ENCODE measurements around the gene EDC4. TPM values are rescaled to one million over a fixed set of nuclear protein-coding genes. Genes with fewer than 3 reads are reported as not detected.
A peak's percentile ranks its signal among the peaks of the same experiment; 100 is the strongest.

EDC4 gene
- polyA plus RNA-seq, 4 donors = 80.6 to 93.6 (median 86.7) TPM

DNA sequence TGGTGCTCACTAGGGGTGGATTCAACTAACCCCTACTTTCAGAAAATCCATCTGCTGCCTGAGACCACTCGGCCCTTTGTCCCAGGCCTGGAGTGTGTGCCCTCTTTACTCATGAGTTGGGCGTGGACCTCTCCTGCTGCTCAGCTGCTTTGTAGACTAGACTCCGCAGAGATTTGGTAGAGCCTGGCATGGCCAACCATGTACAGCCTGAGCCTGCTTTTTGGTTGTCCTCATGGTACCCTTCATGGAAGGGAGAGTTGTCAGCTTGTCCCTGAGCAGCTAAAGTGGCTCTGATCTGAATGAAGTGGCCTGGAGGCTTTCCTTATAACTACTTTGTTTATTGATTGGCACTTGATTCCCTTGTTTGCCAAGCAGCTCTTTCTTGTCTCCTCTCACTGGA, 1.5 kb downstream of the EDC4 start:
- DNase-seq (ENCODE audit: low read depth in 4 of 4, low spot score in 3 of 4) = no peak

DNA sequence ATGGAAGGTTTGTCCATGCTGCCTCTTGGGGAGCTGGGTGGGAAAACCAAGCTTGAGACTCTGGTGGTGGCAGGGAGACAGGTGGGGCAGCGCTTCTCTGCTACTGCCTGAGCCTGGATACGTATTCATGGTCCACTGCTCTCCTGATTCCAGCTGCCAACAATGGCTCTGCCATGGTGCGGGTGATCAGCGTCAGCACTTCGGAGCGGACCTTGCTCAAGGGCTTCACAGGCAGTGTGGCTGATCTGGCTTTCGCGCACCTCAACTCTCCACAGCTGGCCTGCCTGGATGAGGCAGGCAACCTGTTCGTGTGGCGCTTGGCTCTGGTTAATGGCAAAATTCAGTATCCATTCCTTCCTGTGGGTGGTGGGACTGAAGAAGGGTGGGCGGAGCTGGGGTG, 4.2 kb downstream of the EDC4 start:
- no peak for DNase-seq (ENCODE audit: low read depth in 4 of 4, low spot score in 3 of 4)

GRCh38 chr16:67878232-67878631, 5.4 kb downstream of the EDC4 start:
- DNase-seq (ENCODE audit: low read depth in 4 of 4, low spot score in 3 of 4) = no peak

- DNase-seq (ENCODE audit: low read depth in 4 of 4, low spot score in 3 of 4) = no peak
Observed at GRCh38 chr16:67878846-67879245, 6.0 kb downstream of the EDC4 start.

GRCh38 chr16:67879462-67879861, 6.6 kb downstream of the EDC4 start:
- DNase-seq (ENCODE audit: low read depth in 4 of 4, low spot score in 3 of 4) = no peak

- no peak for DNase-seq (ENCODE audit: low read depth in 4 of 4, low spot score in 3 of 4)
Observed at GRCh38 chr16:67879936-67880335, 7.1 kb downstream of the EDC4 start.

DNA sequence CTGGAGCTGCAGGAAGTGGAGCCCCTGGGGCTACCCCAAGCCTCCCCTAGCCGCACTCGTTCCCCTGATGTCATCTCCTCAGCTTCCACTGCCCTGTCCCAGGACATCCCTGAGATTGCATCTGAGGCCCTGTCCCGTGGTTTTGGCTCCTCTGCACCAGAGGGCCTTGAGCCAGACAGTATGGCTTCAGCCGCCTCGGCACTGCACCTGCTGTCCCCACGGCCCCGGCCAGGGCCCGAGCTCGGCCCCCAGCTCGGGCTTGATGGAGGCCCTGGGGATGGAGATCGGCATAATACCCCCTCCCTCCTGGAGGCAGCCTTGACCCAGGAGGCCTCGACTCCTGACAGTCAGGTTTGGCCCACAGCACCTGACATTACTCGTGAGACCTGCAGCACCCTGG, 7.7 kb downstream of the EDC4 start:
- no peak for DNase-seq (ENCODE audit: low read depth in 4 of 4, low spot score in 3 of 4)

GRCh38 chr16:67881621-67882161, 8.8 kb downstream of the EDC4 start:
- no peak for DNase-seq (ENCODE audit: low read depth in 4 of 4, low spot score in 3 of 4)

- DNase-seq (ENCODE audit: low read depth in 4 of 4, low spot score in 3 of 4) = no peak
Observed at GRCh38 chr16:67882374-67883145, 9.7 kb downstream of the EDC4 start.

DNA sequence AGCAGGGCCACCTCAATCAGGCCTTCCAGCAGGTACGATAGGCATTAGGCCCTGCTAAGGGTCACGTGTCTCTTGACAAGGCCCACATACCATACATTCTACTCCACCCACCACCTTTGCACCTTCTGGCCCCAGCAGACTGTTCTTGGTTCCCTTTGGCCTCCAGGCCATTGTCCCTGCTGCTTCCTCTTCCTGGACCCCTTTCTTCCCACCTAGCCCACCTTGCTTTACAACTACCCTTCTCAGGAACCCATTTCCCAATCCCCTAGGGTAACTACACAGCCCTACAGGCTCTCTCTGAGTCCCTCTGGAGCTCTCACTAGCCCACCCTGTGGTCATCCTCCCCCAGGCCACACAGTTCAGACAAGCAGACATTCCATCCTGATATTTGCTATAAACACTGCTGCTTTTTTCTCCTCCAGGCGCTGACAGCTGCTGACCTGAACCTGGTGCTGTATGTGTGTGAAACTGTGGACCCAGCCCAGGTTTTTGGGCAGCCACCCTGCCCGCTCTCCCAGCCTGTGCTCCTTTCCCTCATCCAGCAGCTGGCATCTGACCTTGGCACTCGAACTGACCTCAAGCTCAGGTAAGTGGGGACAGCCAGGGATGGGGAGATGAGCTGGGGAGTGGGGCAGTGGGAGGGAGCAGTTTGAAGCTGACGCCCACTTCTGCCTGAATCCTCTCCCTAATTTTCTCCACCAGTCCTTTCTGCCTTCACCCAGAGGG, 10.5 kb downstream of the EDC4 start:
- no peak for DNase-seq (ENCODE audit: low read depth in 4 of 4, low spot score in 3 of 4)

DNA sequence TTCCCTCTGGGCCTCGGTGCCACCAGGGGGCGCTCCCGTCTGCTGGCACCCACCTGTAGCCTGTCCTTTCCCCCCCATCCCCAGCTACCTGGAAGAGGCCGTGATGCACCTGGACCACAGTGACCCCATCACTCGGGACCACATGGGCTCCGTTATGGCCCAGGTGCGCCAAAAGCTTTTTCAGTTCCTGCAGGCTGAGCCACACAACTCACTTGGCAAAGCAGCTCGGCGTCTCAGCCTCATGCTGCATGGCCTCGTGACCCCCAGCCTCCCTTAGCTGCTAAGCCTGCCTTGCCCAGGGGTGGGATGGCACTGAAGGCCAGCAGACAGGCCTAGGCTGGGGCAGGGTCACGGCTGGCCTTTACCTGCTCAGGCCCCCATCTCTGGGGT, 11.0 kb downstream of the EDC4 start:
- DNase-seq (ENCODE audit: low read depth in 4 of 4, low spot score in 3 of 4) = no peak

DNA sequence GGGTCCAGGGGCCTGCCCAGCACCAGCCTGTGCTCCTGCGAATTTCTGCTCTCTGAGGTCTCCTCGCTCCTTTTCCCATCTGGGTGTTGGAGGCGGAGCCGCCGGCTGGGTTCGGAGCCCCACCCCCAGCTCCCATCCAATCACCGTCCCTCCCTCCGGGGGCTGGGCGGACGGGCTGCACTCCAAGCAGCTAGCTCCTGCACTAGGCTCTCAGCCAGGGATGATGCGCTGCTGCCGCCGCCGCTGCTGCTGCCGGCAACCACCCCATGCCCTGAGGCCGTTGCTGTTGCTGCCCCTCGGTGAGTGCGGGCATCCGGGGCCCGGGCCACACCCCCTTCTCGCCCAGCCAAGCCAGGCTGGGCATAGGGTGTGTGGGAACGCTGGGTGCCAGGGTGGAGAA, 11.8 kb downstream of the EDC4 start, which contains the start of gene NRN1L:
NRN1L (plus strand) TSS at position 202 of the 400 bp plus-strand sequence; CDS start at position 221, 19 bp downstream.
- DNase-seq (ENCODE audit: low read depth in 4 of 4, low spot score in 3 of 4) = peak in 3 of 4 donors; percentile 53 to 65 (median 58)

DNA sequence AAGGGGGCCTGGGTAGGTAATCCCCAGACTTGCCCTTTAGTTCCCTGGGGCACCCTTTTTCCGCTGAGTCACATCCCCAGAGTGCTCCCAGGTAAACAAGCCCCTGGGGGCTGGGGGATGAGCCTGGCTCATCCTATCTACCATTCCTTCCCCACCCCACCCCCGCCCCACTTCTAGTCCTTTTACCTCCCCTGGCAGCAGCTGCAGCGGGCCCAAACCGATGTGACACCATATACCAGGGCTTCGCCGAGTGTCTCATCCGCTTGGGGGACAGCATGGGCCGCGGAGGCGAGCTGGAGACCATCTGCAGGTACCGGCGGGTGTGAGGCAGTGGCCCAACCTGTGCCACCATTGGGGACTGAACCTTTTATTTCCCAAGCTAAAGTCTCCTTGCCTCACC, 12.7 kb downstream of the EDC4 start:
- no peak for DNase-seq (ENCODE audit: low read depth in 4 of 4, low spot score in 3 of 4)

- no peak for DNase-seq (ENCODE audit: low read depth in 4 of 4, low spot score in 3 of 4)
Observed at GRCh38 chr16:67885976-67886375, 13.1 kb downstream of the EDC4 start.

GRCh38 chr16:67886387-67886786, 13.5 kb downstream of the EDC4 start:
- DNase-seq (ENCODE audit: low read depth in 4 of 4, low spot score in 3 of 4) = no peak

GRCh38 chr16:67888331-67888730, 15.5 kb downstream of the EDC4 start:
- no peak for DNase-seq (ENCODE audit: low read depth in 4 of 4, low spot score in 3 of 4)

- no peak for DNase-seq (ENCODE audit: low read depth in 4 of 4, low spot score in 3 of 4)
Observed at GRCh38 chr16:67892375-67892774, 19.5 kb downstream of the EDC4 start.

DNA sequence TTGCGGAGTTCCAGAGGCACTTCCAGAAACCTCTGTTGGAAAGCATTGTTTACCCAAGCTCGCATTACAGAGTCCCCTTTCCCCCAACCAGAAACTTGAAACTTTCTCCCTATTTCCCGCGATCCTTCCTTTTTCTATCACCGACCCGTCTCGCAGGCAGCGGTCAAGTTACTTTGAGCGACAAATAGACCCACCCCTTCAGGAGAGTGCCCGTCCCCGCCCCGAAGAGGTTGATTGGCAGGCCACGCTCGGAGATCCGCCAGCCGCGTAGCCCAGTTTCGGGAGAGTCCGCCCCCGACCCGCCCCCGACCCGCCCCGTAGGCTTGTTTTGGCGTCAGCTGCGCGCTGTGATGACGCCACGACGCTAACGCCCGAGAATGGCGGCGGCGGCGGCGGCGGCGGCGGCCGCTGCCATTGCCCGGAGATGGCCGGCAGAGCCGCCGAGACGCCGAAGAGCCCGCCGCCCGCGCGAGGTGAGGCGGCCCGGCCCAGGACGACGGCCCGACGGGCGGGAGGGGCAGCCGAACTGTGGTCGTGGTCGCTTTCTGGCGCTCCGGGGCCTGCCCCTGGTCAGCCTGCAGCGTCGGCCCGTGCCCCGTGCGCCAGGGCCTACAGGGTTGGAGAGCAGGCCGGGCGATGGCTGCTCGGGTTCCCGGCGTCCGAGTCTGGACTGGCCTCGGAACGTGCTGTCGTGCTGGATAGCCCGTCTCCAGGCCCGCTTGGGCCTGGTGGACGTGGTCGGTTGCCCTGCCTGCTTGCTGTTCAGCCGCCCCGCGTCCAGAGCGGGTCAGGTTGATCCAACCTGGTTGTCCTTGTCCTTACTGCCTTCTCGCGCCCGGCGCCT, 20.3 kb downstream of the EDC4 start, which contains the start of gene PSKH1:
PSKH1 (plus strand) TSS at position 356 of the 844 bp plus-strand sequence. CDS start 15,496 bp downstream, outside the sequence.
- DNase-seq (ENCODE audit: low read depth in 4 of 4, low spot score in 3 of 4) = peak; percentile 87 to 91 (median 88)

DNA sequence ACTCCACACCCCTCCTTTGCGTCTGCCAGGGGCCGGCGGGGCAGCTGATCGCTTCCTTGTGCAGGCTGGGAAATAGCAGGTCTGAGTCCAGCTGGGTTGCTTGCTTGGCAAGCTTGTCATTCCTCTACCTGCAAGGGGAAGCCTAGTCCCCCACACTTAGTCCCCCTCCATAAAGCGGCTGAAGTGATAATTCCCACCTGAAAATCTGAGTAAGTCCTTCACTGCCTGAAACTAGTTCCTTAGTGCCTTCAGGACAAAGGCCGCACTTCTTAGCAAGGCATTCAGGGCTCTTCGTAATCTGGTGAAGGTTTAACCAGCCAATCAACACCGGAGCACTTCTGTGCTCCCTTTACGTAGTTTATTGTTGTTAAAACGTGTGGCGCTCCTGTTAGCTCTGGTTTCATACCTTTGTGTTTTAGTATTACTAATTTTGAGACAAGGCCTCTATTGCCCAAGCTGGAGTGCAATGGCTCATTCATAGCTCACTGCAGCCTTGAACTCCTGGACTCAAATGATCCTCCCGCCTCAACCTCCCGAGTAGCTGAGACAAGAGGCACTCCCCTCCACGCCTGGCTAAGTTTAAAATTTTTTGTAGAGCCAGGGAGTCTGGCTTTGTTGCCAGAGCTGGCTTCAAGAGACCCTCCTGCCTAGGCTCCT, 21.0 kb downstream of the EDC4 start:
- DNase-seq (ENCODE audit: low read depth in 4 of 4, low spot score in 3 of 4) = no peak

GRCh38 chr16:67897231-67897630, 24.4 kb downstream of the EDC4 start:
- DNase-seq (ENCODE audit: low read depth in 4 of 4, low spot score in 3 of 4) = no peak
